Measurements from ENCODE around the gene FOLR2. TPM values are rescaled to one million over a fixed set of nuclear protein-coding genes. Genes with fewer than 3 reads are reported as not detected.

FOLR2 gene
- polyA plus RNA-seq, 1 of the 3 experiments (the other 2 are of a cell fraction) = not detected

DNA sequence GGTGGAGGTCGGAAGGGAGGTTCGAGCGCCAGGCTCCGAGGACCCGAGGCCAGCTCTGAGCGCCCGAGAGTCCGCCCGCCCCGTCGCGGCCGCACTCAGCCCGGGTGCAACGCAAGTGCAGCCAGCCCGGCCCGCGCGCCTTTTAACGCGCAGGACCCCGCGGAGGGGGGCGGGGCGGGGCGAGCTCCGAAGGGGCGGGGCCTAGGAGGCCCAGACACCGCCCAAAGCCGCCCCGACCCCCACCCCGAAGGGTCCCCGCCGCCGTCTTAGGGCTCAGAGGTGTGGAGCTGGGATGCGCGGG is 27.4 kb downstream of the FOLR2 start, which contains the start of gene PHOX2A:
PHOX2A (minus strand) TSS at position 117 of the 301 bp plus-strand sequence. CDS start 172 bp downstream, outside the sequence.
- DNase-seq = peak; percentile 95
- Histone ChIP-seq H3K27ac (ENCODE audit: low read depth in 2 of 2, low read length in 1 of 2) (peak within 1 kb of the TSS; percentile 36 to 90; a peak in 3 of 4 replicates), H3F3A (replicated peaks; ENCODE audit: insufficient read depth) (peaks cover 17% of the 10 kb centered on the region), H3K9ac (peak within 1 kb of the TSS; percentile 54; the same call in 1 of the 2 replicates), H3K4me2 (peak within 1 kb of the TSS; percentile 75), H3K36me3 (replicated peaks in 1 of 2; ENCODE audit: control insufficient read depth in 1 of 2, insufficient read depth in 2 of 2, low read length in 1 of 2) (peaks cover 3 to 10% of the 10 kb centered on the region in 2 experiments), H3K79me2 (ENCODE audit: insufficient read depth) (peaks cover 24% of the 10 kb centered on the region), H3K27me3 (ENCODE audit: insufficient read depth) (no peaks in the 10 kb centered on the region; the same call in 1 of the 2 replicates), H2AFZ (ENCODE audit: low read depth) (peak within 1 kb of the TSS; percentile 33; the same call in 1 of the 2 replicates), H3K9me2 (no peaks in the 10 kb centered on the region), H3K4me3 (ENCODE audit: low read depth in 2 of 2, low read length in 1 of 2) (peak within 1 kb of the TSS; percentile 58 to 83), H3K9me3 (no peaks in the 10 kb centered on the region), H3K4me1 (ENCODE audit: control insufficient read depth in 1 of 2, insufficient read depth in 2 of 2, low read depth in 1 of 2, low read length in 1 of 2) (peaks cover 9 to 10% of the 10 kb centered on the region in 2 experiments; a peak in 2 of 4 replicates), H4K20me1 (ENCODE audit: insufficient read depth) (no peaks in the 10 kb centered on the region; the same call in 1 of the 2 replicates)
- TF ChIP-seq MEF2A (IDR thresholded peaks at IDR 0.05; ENCODE audit: borderline replicate concordance, low read depth) (no peak), EZH2phosphoT487 (IDR thresholded peaks at IDR 0.05; ENCODE audit: borderline replicate concordance, low read depth) (no peak), FOXM1 (IDR thresholded peaks at IDR 0.05; ENCODE audit: low read depth) (no peak), POLR2AphosphoS5 (IDR thresholded peaks at IDR 0.05; ENCODE audit: low read depth, low read length) (peak; percentile 96), MAX (IDR thresholded peaks at IDR 0.05; ENCODE audit: low read depth) (no peak), MXI1 (IDR thresholded peaks at IDR 0.05; ENCODE audit: low read depth, low read length) (peak; percentile 51; the same call in 1 of the 2 replicates), SIN3A (IDR thresholded peaks at IDR 0.05; ENCODE audit: borderline replicate concordance, low read depth, low read length) (peak; percentile 40; the same call in 1 of the 2 replicates), TAF1 (IDR thresholded peaks at IDR 0.05; ENCODE audit: borderline replicate concordance, low read depth, low read length) (peak; percentile 84), NRF1 (IDR thresholded peaks at IDR 0.05; ENCODE audit: low read depth, low read length) (no peak), GATA2 (CRISPR knock-in tag; IDR thresholded peaks at IDR 0.05) (no peak), NFIC (IDR thresholded peaks at IDR 0.05; ENCODE audit: borderline replicate concordance) (no peak), RFX5 (IDR thresholded peaks at IDR 0.05; ENCODE audit: low read length) (no peak), ELF1 (IDR thresholded peaks at IDR 0.05) (no peak), FOSL2 (IDR thresholded peaks at IDR 0.05; ENCODE audit: borderline replicate concordance, low read depth) (no peak), TCF12 (IDR thresholded peaks at IDR 0.05) (no peak)
- TF ChIP-seq, protein P1, sequence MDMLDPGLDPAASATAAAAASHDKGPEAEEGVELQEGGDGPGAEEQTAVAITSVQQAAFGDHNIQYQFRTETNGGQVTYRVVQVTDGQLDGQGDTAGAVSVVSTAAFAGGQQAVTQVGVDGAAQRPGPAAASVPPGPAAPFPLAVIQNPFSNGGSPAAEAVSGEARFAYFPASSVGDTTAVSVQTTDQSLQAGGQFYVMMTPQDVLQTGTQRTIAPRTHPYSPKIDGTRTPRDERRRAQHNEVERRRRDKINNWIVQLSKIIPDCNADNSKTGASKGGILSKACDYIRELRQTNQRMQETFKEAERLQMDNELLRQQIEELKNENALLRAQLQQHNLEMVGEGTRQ (IDR thresholded peaks at IDR 0.05; ENCODE audit: borderline replicate concordance, low read depth, low read length) = no peak
- TF ChIP-seq, protein P2, sequence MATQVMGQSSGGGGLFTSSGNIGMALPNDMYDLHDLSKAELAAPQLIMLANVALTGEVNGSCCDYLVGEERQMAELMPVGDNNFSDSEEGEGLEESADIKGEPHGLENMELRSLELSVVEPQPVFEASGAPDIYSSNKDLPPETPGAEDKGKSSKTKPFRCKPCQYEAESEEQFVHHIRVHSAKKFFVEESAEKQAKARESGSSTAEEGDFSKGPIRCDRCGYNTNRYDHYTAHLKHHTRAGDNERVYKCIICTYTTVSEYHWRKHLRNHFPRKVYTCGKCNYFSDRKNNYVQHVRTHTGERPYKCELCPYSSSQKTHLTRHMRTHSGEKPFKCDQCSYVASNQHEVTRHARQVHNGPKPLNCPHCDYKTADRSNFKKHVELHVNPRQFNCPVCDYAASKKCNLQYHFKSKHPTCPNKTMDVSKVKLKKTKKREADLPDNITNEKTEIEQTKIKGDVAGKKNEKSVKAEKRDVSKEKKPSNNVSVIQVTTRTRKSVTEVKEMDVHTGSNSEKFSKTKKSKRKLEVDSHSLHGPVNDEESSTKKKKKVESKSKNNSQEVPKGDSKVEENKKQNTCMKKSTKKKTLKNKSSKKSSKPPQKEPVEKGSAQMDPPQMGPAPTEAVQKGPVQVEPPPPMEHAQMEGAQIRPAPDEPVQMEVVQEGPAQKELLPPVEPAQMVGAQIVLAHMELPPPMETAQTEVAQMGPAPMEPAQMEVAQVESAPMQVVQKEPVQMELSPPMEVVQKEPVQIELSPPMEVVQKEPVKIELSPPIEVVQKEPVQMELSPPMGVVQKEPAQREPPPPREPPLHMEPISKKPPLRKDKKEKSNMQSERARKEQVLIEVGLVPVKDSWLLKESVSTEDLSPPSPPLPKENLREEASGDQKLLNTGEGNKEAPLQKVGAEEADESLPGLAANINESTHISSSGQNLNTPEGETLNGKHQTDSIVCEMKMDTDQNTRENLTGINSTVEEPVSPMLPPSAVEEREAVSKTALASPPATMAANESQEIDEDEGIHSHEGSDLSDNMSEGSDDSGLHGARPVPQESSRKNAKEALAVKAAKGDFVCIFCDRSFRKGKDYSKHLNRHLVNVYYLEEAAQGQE (IDR thresholded peaks at IDR 0.05; ENCODE audit: low read depth, low read length) = peak; percentile 45; the same call in 1 of the 2 replicates
- TF ChIP-seq, protein P3, sequence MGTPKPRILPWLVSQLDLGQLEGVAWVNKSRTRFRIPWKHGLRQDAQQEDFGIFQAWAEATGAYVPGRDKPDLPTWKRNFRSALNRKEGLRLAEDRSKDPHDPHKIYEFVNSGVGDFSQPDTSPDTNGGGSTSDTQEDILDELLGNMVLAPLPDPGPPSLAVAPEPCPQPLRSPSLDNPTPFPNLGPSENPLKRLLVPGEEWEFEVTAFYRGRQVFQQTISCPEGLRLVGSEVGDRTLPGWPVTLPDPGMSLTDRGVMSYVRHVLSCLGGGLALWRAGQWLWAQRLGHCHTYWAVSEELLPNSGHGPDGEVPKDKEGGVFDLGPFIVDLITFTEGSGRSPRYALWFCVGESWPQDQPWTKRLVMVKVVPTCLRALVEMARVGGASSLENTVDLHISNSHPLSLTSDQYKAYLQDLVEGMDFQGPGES (IDR thresholded peaks at IDR 0.05; ENCODE audit: low read depth, low read length) = no peak
- CTCF ChIA-PET = interaction anchor here (1.0 to 19.7 kb wide), 7 partner anchors 65 to 187 kb away, joined by 3 to 314 read pairs (median 13); partner anchors contain the start of gene CLPB
- POLR2A ChIA-PET = interaction anchor here (0.6 to 15.5 kb wide), 33 partner anchors 12 to 228 kb away, joined by 3 to 880 read pairs (median 5); partner anchors contain the start of genes CLPB and INPPL1
- WGBS (ENCODE audit: low lambda C conversion rate) = no CpG with 5 or more reads among the region's 37 CpGs

All from SK-N-SH (cell line).